Esophagus squamous epithelium (tissue), 5 donors: Measurements from ENCODE around the gene SYT2. TPM values are rescaled to one million over a fixed set of nuclear protein-coding genes. Genes with fewer than 3 reads are reported as not detected.
"Not testable (repeated sequence)": the region's sequence is repeated elsewhere in the genome, so short reads cannot be mapped to it uniquely, and the experiment has no call there.

ENCODE experiments used
- DNase-seq: peaks from one replicate; lab custom pipeline; 2025; lab: John Stamatoyannopoulos, UW
- H3K27ac ChIP-seq, 4 donors: fragments of 200-600 bp; sonication (generic); one replicate each; pipeline ENCODE4 v1.5.1; 2016 to 2019; ENCODE audit warnings: mild to moderate bottlenecking in 1 of 4
- H3K27me3 ChIP-seq, 4 donors: fragments of 200-600 bp; sonication (generic); 1 replicate in 3 of 4; 2 replicates in 1 of 4; pipeline versions ENCODE4 v1.5.1 to v1.6.0; 2017 to 2021; ENCODE audit warnings: antibody characterized with exemption in 1 of 4
- H3K36me3 ChIP-seq, 3 donors: fragments of 200-600 bp; sonication (generic); one replicate each; pipeline ENCODE4 v1.5.1; 2016 to 2019
- H3K4me1 ChIP-seq, 3 donors: fragments of 200-600 bp; sonication (generic); one replicate each; pipeline ENCODE4 v1.5.1; 2017 to 2019
- H3K4me3 ChIP-seq, 4 donors: fragments of 200-600 bp; sonication (generic); 1 replicate in 3 of 4; 2 replicates in 1 of 4; pipeline ENCODE4 v1.5.1; 2016 to 2019; ENCODE audit warnings: mild to moderate bottlenecking in 2 of 4, moderate library complexity in 1 of 4
- H3K9me3 ChIP-seq, 3 donors: fragments of 200-600 bp; sonication (generic); one replicate each; pipeline ENCODE4 v1.5.1; 2016 to 2019
- CTCF ChIP-seq, 6 experiments: fragments of 450-650 bp in 4 of 6; fragments of 200-600 bp in 2 of 6; sonication (generic) in 2 of 6; IDR thresholded peaks; one replicate each; pipeline ENCODE4 v1.5.1; 2016 to 2019; ENCODE audit warnings: antibody characterized with exemption in 6 of 6, mild to moderate bottlenecking in 4 of 6, moderate library complexity in 4 of 6
- POLR2A ChIP-seq, 4 donors: fragments of 450-650 bp; IDR thresholded peaks; one replicate each; pipeline ENCODE4 v1.6.1; 2017; ENCODE audit warnings: antibody characterized with exemption in 4 of 4, mild to moderate bottlenecking in 4 of 4, moderate library complexity in 3 of 4
- whole genome bisulfite sequencing, 2 donors: methylation state at CpG; one replicate each; pipeline ENCODE4 v1.1.5; 2018; 5-methylcytosine and 5-hydroxymethylcytosine counted together
- intact Hi-C: fragments of 100-400 bp; cut with DNase I; formaldehyde crosslinking; loops from one replicate; pipeline ENCODE4 v1.15.0; 2022
- total RNA-seq, 4 donors: library from RNA; depleted of rRNA; stranded (reverse); fragments of >200 nt; gene quantifications; one replicate each; pipeline ENCODE4 v1.1.0, GENCODE V29; 2016
- donor health status: DM: yes; HTN: yes; CAD: no.

Gene SYT2
- total RNA-seq, 4 donors from 2014 or later: not detected

DNA sequence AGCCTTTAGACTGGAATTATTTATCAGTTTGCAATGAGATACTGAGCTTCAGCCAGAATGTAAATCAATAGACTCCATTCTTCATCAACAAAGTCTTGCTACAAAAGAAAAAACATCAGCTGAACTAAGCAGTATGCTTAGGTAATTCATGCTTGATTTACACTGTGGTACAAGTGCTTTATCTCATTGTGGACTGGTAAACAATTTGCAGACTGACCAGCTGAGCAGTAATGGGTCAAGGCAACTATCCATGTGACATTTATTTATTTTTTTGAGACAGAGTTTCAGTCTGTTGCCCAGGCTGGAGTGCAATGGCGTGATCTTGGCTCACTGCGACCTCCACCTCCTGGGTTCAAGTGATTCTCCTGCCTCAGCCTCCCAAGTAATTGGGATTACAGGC lies 39.8 kb upstream of the SYT2 start:
- H3K27ac ChIP-seq: no peak overlapping the region
- intact Hi-C loops: loop anchor here (10.0 kb wide), 1 partner anchor 105 kb away; no protein-coding TSS in a partner anchor
- WGBS, 2 donors: 90 to 96% methylated on average over 2 of the region's 2 CpGs
- H3K27me3 ChIP-seq: no peaks in the 10 kb centered on the region
- H3K4me1 ChIP-seq: no peaks in the 10 kb centered on the region
- H3K36me3 ChIP-seq: peaks cover 9 to 100% (median 21%) of the 10 kb centered on the region in 3 donors
- H3K9me3 ChIP-seq: no peaks in the 10 kb centered on the region
- no peak for DNase-seq
- H3K4me3 ChIP-seq: no peak overlapping the region
- TF ChIP-seq POLR2A (IDR thresholded peaks at IDR 0.05) (no peak), CTCF (IDR thresholded peaks at IDR 0.05) (no peak)

- DNase-seq: no peak
- Histone ChIP-seq H3K4me3 (no peak overlapping the region), H3K27me3 (no peaks in the 10 kb centered on the region), H3K4me1 (no peaks in the 10 kb centered on the region), H3K27ac (no peak overlapping the region), H3K36me3 (peaks cover 12 to 100% (median 34%) of the 10 kb centered on the region in 3 donors), H3K9me3 (no peaks in the 10 kb centered on the region)
- intact Hi-C loops: no loop called here
- WGBS, 2 donors: 89 to 90% methylated on average over 3 of the region's 3 CpGs
- TF ChIP-seq CTCF (IDR thresholded peaks at IDR 0.05) (no peak), POLR2A (IDR thresholded peaks at IDR 0.05) (no peak)
Measured at GRCh38 chr1:202745323-202745888, 35.2 kb upstream of the SYT2 start.

DNA sequence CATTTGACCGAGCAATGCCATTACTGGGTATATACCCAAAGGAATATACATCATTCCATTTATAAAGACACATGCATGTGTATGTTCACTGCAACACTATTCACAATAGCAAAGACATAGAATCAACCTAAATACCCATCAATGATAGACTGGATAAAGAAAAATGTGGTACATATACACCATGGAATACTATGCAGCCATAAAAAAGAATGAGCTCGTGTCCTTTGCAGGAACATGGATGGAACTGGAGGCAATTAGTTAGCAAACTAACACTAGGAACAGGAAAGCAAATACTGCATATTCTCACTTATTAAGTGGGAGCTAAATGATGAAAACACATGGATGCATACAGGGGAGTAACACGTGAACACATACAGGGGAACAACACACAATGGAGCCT lies 34.5 kb upstream of the SYT2 start:
- DNase-seq, H3K4me3 ChIP-seq, H3K4me1 ChIP-seq, H3K27ac ChIP-seq, H3K27me3 ChIP-seq, intact Hi-C loops, H3K9me3 ChIP-seq: not testable (repeated sequence)
- 96 to 97% methylated on average over 3 of the region's 3 CpGs for WGBS, 2 donors
- H3K36me3 ChIP-seq: peaks cover 12 to 100% (median 34%) of the 10 kb centered on the region in 3 donors

DNA sequence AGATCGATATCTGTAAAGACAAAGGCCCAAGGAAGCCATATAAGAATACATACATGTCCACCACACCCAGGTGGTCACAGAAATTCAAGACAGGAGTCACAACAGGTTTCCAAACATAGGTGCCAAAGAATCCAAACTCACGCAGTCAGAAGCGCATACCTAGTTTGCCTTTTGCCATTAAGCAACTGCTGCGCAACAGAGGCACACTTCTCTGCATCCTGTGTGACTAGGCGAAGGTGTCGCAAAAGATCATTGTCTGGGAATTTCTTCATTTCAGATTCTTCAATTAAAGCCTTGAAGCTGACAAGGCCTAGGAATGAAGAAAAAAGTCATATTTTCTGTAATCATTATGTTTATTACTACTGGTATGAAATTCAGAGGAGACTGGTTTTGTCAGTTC lies 32.2 kb upstream of the SYT2 start:
- intact Hi-C loops: no loop called here
- Histone ChIP-seq H3K27me3 (no peaks in the 10 kb centered on the region), H3K36me3 (peaks cover 12 to 97% (median 39%) of the 10 kb centered on the region in 3 donors), H3K27ac (no peak overlapping the region), H3K4me1 (no peaks in the 10 kb centered on the region), H3K9me3 (no peaks in the 10 kb centered on the region), H3K4me3 (no peak overlapping the region)
- no peak for DNase-seq
- WGBS, 2 donors: 86 to 99% methylated on average over 6 of the region's 6 CpGs
- TF ChIP-seq CTCF (IDR thresholded peaks at IDR 0.05) (no peak), POLR2A (IDR thresholded peaks at IDR 0.05) (no peak)

DNA sequence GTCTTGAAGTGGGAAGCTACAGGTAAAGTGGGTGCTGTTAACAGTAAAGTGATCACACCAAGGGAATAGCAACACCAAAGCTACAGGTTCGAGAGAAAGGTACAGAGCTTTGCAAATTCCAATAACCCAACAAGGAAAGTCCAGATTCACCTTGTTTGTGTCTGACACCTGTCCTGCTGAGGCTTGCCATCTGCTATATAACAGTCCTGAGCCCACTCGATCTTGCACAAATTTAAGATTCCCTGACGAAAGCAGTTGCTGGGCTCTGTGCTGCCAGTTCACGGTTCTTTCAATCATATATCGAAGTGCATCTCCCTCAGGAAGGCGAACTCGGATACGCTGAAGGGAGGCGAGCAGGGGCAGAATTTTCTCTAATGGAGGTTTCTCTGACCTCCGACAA lies 23.0 kb upstream of the SYT2 start:
- no peak for DNase-seq
- Histone ChIP-seq H3K9me3 (no peaks in the 10 kb centered on the region), H3K4me3 (no peak overlapping the region), H3K27me3 (no peaks in the 10 kb centered on the region), H3K4me1 (no peaks in the 10 kb centered on the region), H3K36me3 (peaks cover 20 to 100% (median 57%) of the 10 kb centered on the region in 3 donors), H3K27ac (no peak overlapping the region)
- no peak for TF ChIP-seq POLR2A (IDR thresholded peaks at IDR 0.05)
- no peak for TF ChIP-seq CTCF (IDR thresholded peaks at IDR 0.05)
- intact Hi-C loops: no loop called here
- 91% methylated on average over 6 of the region's 10 CpGs for WGBS, 2 donors

DNA sequence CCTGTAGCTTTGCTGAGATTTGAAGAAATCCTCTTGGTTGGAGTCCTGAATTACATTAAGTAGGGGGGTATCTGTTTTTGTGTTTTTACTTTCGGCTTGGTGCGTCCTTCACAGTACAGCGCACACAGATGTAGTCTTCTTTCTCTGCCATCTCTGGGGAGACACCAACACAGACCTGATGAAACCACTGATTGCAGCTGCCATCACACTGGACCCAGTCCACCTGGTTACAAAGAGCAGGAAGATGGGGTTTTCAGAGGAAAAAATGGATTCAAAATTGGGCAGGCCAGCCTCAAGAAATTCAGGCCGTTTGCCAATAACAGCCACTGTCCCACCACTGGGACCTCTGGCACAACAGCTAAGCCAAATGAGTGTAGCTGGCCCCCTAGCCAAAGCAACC lies 18.7 kb upstream of the SYT2 start:
- Histone ChIP-seq H3K36me3 (peaks cover 20 to 100% (median 49%) of the 10 kb centered on the region in 3 donors), H3K27me3 (no peaks in the 10 kb centered on the region), H3K4me1 (no peaks in the 10 kb centered on the region), H3K9me3 (no peaks in the 10 kb centered on the region), H3K4me3 (no peak overlapping the region), H3K27ac (no peak overlapping the region)
- WGBS, 2 donors: 79 to 86% methylated on average over 4 of the region's 4 CpGs
- intact Hi-C loops: no loop called here
- DNase-seq: no peak
- TF ChIP-seq CTCF (IDR thresholded peaks at IDR 0.05) (no peak), POLR2A (IDR thresholded peaks at IDR 0.05) (no peak)
